GM23338 (cell line): ENCODE data around the gene MVP. TPM values are rescaled to one million over a fixed set of nuclear protein-coding genes. Genes with fewer than 3 reads are reported as not detected.

ENCODE experiments used
- CREB1 ChIP-seq: fragments of 250-450 bp; sonication (Bioruptor Pico); IDR thresholded peaks from 2 replicates; pipeline ENCODE4 v1.5.0; 2020; ENCODE audit warnings: low read depth, mild to moderate bottlenecking, moderate library complexity
- POLR2AphosphoS5 ChIP-seq: IDR thresholded peaks from 2 replicates; pipeline ENCODE4 v1.6.1; 2016; ENCODE audit warnings: antibody characterized with exemption, low read depth
- REST ChIP-seq: IDR thresholded peaks from one replicate; pipeline ENCODE4 v1.6.1; 2018; ENCODE audit warnings: antibody characterized with exemption; ENCODE audit not compliant: unreplicated experiment
- polyA plus RNA-seq: library from polyadenylated mRNA; unstranded; fragments of >200 nt; fragmentation: Nextera tagmentation; extraction: Ambion mirVana; gene quantifications from 2 replicates; pipeline ENCODE4 v1.2.1, GENCODE V29; 2016
- small RNA-seq: library from RNA; depleted of rRNA; stranded (forward); fragments of <200 nt; gene quantifications from one replicate; pipeline ENCODE3, GENCODE V24; 2014; ENCODE audit warnings: low replicate concordance
- total RNA-seq: library from RNA; depleted of rRNA; stranded (reverse); fragments of >200 nt; shearing (Covaris generic); gene quantifications from 2 replicates; pipeline ENCODE4 v1.2.3, GENCODE V29; 2014; rRNA removed

MVP gene
- total and polyA plus RNA-seq, 2 experiments from 2014 or later = 1.4 to 3.7 TPM

- TF ChIP-seq REST = no peak
- TF ChIP-seq POLR2AphosphoS5 = no peak
- no peak for TF ChIP-seq CREB1
Measured at GRCh38 chr16:29897333-29897732, 77.1 kb downstream of the MVP start (continued).

Small RNA genes within 50 kb of the gene (small RNA-seq; reads per million reads assigned to genes)
- not detected for gene AC009133.6
- not detected for gene AC120114.4

Other genes starting within 250 kb of the MVP start
- gene SPN, start 157.2 kb upstream of the MVP start, total RNA-seq = 2.1 and 2.3 TPM in 2 replicates
- gene SPN, start 157.2 kb upstream of the MVP start, polyA plus RNA-seq = 0.52 and 0.82 TPM in 2 replicates
- gene QPRT, start 141.3 kb upstream of the MVP start, total RNA-seq = 102 and 128 TPM in 2 replicates
- 65.4 and 79.1 TPM in 2 replicates for gene QPRT, start 141.3 kb upstream of the MVP start, polyA plus RNA-seq
- not detected in 2 replicates for gene C16orf54, start 74.5 kb upstream of the MVP start, total RNA-seq
- 2.0 and 3.2 TPM in 2 replicates for gene C16orf54, start 74.5 kb upstream of the MVP start, polyA plus RNA-seq
- not detected in 2 replicates for gene ZG16, start 42.2 kb upstream of the MVP start, total RNA-seq
- gene ZG16, start 42.2 kb upstream of the MVP start, polyA plus RNA-seq = not detected in 2 replicates
- gene KIF22, start 29.7 kb upstream of the MVP start, total RNA-seq = 179 and 192 TPM in 2 replicates
- 110 and 120 TPM in 2 replicates for gene KIF22, start 29.7 kb upstream of the MVP start, polyA plus RNA-seq
- 181 and 270 TPM in 2 replicates for gene MAZ, start 13.9 kb upstream of the MVP start, total RNA-seq
- 155 and 170 TPM in 2 replicates for gene MAZ, start 13.9 kb upstream of the MVP start, polyA plus RNA-seq
- 8.9 and 13.3 TPM in 2 replicates for gene PRRT2, start 8.3 kb upstream of the MVP start, total RNA-seq
- 13.6 and 16.6 TPM in 2 replicates for gene PRRT2, start 8.3 kb upstream of the MVP start, polyA plus RNA-seq
- 59.7 and 67.6 TPM in 2 replicates for gene PAGR1, start 4.3 kb upstream of the MVP start, total RNA-seq
- gene PAGR1, start 4.3 kb upstream of the MVP start, polyA plus RNA-seq = 76.7 and 78.7 TPM in 2 replicates
- 60.0 and 78.1 TPM in 2 replicates for gene CDIPT, start 42.8 kb downstream of the MVP start, total RNA-seq
- gene CDIPT, start 42.8 kb downstream of the MVP start, polyA plus RNA-seq = 35.7 and 36.2 TPM in 2 replicates
- 55.8 and 71.9 TPM in 2 replicates for gene SEZ6L2, start 79.1 kb downstream of the MVP start, total RNA-seq
- 17.8 and 18.0 TPM in 2 replicates for gene SEZ6L2, start 79.1 kb downstream of the MVP start, polyA plus RNA-seq
- 11.3 and 20.6 TPM in 2 replicates for gene ASPHD1, start 80.0 kb downstream of the MVP start, total RNA-seq
- 12.4 and 15.5 TPM in 2 replicates for gene ASPHD1, start 80.0 kb downstream of the MVP start, polyA plus RNA-seq
- gene KCTD13, start 105.8 kb downstream of the MVP start, total RNA-seq = 8.9 and 12.2 TPM in 2 replicates
- gene KCTD13, start 105.8 kb downstream of the MVP start, polyA plus RNA-seq = 8.7 and 10.1 TPM in 2 replicates
- gene TMEM219, start 141.6 kb downstream of the MVP start, total RNA-seq = 39.2 and 50.0 TPM in 2 replicates
- gene TMEM219, start 141.6 kb downstream of the MVP start, polyA plus RNA-seq = 81.5 and 82.3 TPM in 2 replicates
- 36.5 and 45.2 TPM in 2 replicates for gene TAOK2, start 153.4 kb downstream of the MVP start, total RNA-seq
- 8.8 and 10.1 TPM in 2 replicates for gene TAOK2, start 153.4 kb downstream of the MVP start, polyA plus RNA-seq
- 10.4 and 13.4 TPM in 2 replicates for gene HIRIP3, start 175.2 kb downstream of the MVP start, total RNA-seq
- gene HIRIP3, start 175.2 kb downstream of the MVP start, polyA plus RNA-seq = 18.5 and 19.1 TPM in 2 replicates
- gene INO80E, start 175.8 kb downstream of the MVP start, total RNA-seq = 71.0 and 92.8 TPM in 2 replicates
- 66.0 and 66.2 TPM in 2 replicates for gene INO80E, start 175.8 kb downstream of the MVP start, polyA plus RNA-seq
- 7.5 and 10.0 TPM in 2 replicates for gene DOC2A, start 190.6 kb downstream of the MVP start, total RNA-seq
- gene DOC2A, start 190.6 kb downstream of the MVP start, polyA plus RNA-seq = 9.8 and 10.4 TPM in 2 replicates
- gene C16orf92, start 202.7 kb downstream of the MVP start, total RNA-seq = not detected in 2 replicates
- 0.34 and 0.56 TPM in 2 replicates for gene C16orf92, start 202.7 kb downstream of the MVP start, polyA plus RNA-seq
- 28.2 and 37.4 TPM in 2 replicates for gene TLCD3B, start 210.8 kb downstream of the MVP start, total RNA-seq
- gene TLCD3B, start 210.8 kb downstream of the MVP start, polyA plus RNA-seq = 14.2 and 16.3 TPM in 2 replicates
- 1,113 and 1,306 TPM in 2 replicates for gene ALDOA, start 245.3 kb downstream of the MVP start, total RNA-seq
- gene ALDOA, start 245.3 kb downstream of the MVP start, polyA plus RNA-seq = 1,054 and 1,067 TPM in 2 replicates